CD4-positive, alpha-beta memory T cell (primary cell): ENCODE measurements around the gene SRC. TPM values are rescaled to one million over a fixed set of nuclear protein-coding genes. Genes with fewer than 3 reads are reported as not detected.

ENCODE experiments used
- CTCF ChIA-PET: fragments of 350-600 bp; sonication (Branson Sonifier 250); formaldehyde crosslinking; loops from one replicate; lab custom pipeline; 2021; ENCODE audit warnings: inconsistent platforms; ENCODE audit not compliant: partially characterized antibody; lab: Charles Lee
- POLR2A ChIA-PET: fragments of 350-600 bp; sonication (Branson Sonifier 250); formaldehyde crosslinking; loops from one replicate; lab custom pipeline; 2021; ENCODE audit not compliant: partially characterized antibody; lab: Charles Lee
- DNase-seq, 5 donors: peaks; one replicate each; pipeline versions ENCODE4 v3.0.0 to v3.0.0-alpha.2; 2020 to 2022; ENCODE audit warnings: mixed read lengths in 1 of 5
- H3K27ac ChIP-seq: one replicate; pipeline ENCODE4 v1.7.0; 2013; ENCODE audit warnings: low read depth, low read length
- H3K27me3 ChIP-seq: 2 replicates; pipeline ENCODE4 v1.7.0; 2013; ENCODE audit warnings: mild to moderate bottlenecking, low read length, moderate library complexity; ENCODE audit not compliant: insufficient read depth
- H3K36me3 ChIP-seq: 2 replicates; pipeline ENCODE4 v1.7.0; 2013; ENCODE audit warnings: mild to moderate bottlenecking, low read length, moderate library complexity; ENCODE audit not compliant: insufficient read depth
- H3K4me1 ChIP-seq: 2 replicates; pipeline ENCODE4 v1.7.0; 2013; ENCODE audit warnings: mild to moderate bottlenecking, low read length, moderate library complexity; ENCODE audit not compliant: insufficient read depth
- H3K4me3 ChIP-seq, 2 donors: one replicate each; pipeline ENCODE4 v1.7.0; 2013; ENCODE audit warnings: low read length in 2 of 2, mild to moderate bottlenecking in 1 of 2
- H3K9me3 ChIP-seq, 2 donors: one replicate each; pipeline ENCODE4 v1.7.0; 2013; ENCODE audit warnings: low read length in 2 of 2, control low read depth in 1 of 2; ENCODE audit not compliant: control insufficient read depth in 1 of 2
- H3K27ac Mint-ChIP-seq, 7 donors: one replicate each; pipeline ENCODE4 v1.8.0; 2020 to 2021; ENCODE audit warnings: mixed read lengths in 7 of 7, mild to moderate bottlenecking in 6 of 7, inconsistent platforms in 3 of 7, moderate library complexity in 3 of 7
- H3K27me3 Mint-ChIP-seq, 2 donors: one replicate each; pipeline ENCODE4 v1.8.0; 2020 to 2021; ENCODE audit warnings: mixed read lengths in 2 of 2
- H3K36me3 Mint-ChIP-seq, 2 donors: one replicate each; pipeline ENCODE4 v1.8.0; 2020 to 2021; ENCODE audit warnings: mixed read lengths in 2 of 2, inconsistent platforms in 1 of 2, mild to moderate bottlenecking in 1 of 2
- H3K4me1 Mint-ChIP-seq, 4 donors: one replicate each; pipeline ENCODE4 v1.8.0; 2020 to 2021; ENCODE audit warnings: mixed read lengths in 4 of 4, mild to moderate bottlenecking in 1 of 4
- H3K4me3 Mint-ChIP-seq, 8 donors: one replicate each; pipeline ENCODE4 v1.8.0; 2020 to 2021; ENCODE audit warnings: mixed read lengths in 8 of 8, mild to moderate bottlenecking in 7 of 8, moderate library complexity in 6 of 8, inconsistent platforms in 3 of 8
- H3K9me3 Mint-ChIP-seq, 8 donors: one replicate each; pipeline ENCODE4 v1.8.0; 2020 to 2021; ENCODE audit warnings: mixed read lengths in 8 of 8, mild to moderate bottlenecking in 5 of 8, inconsistent platforms in 3 of 8, moderate library complexity in 1 of 8
- intact Hi-C: fragments of 100-400 bp; cut with micrococcal nuclease; formaldehyde crosslinking; loops from one replicate; pipeline ENCODE4 v1.15.1; 2023
- polyA plus RNA-seq, 2 donors: library from polyadenylated mRNA; unstranded; fragments of 300-500 nt; fragmentation: Illumina TruSeq; gene quantifications; one replicate each; pipeline ENCODE4 v1.2.3, GENCODE V29; 2021
- total RNA-seq, 2 experiments: library from RNA; stranded (reverse); gene quantifications; one replicate each; pipeline ENCODE4 v1.2.3, GENCODE V29; 2021

Gene SRC
- total and polyA plus RNA-seq, 4 experiments from 2014 or later, result 0.32 to 4.5 (median 2.3) TPM

DNA sequence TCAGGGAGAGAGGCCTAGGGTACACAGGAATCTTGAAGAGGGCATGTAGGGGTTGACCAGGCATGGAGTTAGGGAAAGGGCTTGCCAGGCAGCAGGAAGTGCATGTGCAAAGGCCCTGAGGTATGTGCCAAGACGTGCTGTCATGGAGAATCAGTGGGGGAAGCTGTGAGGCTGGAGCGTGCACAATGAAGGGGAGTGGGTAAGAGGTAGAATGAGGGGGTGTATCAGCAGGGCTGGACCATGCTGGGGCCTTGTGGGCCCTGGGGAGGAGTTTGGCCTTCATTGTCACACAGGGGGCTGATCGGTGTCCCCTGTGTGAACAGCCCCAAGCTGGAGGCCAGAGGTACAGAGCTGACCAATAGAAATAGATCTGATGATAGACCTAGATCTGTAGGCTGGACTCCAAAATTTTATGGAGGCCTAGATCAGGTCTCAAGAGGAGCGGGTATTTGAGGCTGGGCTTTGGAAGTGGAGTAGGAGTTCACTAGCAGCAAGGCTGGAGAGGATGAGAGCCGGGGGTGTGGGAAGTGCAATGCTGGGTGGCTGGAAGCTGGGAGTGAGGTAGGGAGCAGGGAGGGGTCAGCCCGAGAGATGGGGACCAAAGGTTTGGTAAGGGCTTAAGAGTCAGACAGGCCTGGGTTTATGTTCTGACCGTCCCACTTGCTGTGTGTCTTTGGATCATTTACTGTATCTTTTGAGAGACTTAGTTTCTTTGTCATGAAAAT, 3.0 kb downstream of the SRC start:
- Histone ChIP-seq H3K27ac (no peak overlapping the region), H3K4me1 (peaks cover 6% of the 10 kb centered on the region), H3K36me3 (no peaks in the 10 kb centered on the region), H3K4me3 (no peak overlapping the region), H3K27me3 (no peaks in the 10 kb centered on the region), H3K9me3 (no peaks in the 10 kb centered on the region)
- Mint-ChIP-seq H3K36me3 (no peaks in the 10 kb centered on the region), H3K4me3 (peak overlapping the region in 2 of 8 donors; percentile 17 to 28), H3K4me1 (peaks cover 2 to 26% (median 9%) of the 10 kb centered on the region in 4 donors), H3K9me3 (no peaks in the 10 kb centered on the region), H3K27me3 (no peaks in the 10 kb centered on the region), H3K27ac (peak overlapping the region in 1 of 7 donors; percentile 40)
- no peak for DNase-seq
- CTCF ChIA-PET, result no interaction called here
- POLR2A ChIA-PET, result no interaction called here
- intact Hi-C loops, result no loop called here

DNA sequence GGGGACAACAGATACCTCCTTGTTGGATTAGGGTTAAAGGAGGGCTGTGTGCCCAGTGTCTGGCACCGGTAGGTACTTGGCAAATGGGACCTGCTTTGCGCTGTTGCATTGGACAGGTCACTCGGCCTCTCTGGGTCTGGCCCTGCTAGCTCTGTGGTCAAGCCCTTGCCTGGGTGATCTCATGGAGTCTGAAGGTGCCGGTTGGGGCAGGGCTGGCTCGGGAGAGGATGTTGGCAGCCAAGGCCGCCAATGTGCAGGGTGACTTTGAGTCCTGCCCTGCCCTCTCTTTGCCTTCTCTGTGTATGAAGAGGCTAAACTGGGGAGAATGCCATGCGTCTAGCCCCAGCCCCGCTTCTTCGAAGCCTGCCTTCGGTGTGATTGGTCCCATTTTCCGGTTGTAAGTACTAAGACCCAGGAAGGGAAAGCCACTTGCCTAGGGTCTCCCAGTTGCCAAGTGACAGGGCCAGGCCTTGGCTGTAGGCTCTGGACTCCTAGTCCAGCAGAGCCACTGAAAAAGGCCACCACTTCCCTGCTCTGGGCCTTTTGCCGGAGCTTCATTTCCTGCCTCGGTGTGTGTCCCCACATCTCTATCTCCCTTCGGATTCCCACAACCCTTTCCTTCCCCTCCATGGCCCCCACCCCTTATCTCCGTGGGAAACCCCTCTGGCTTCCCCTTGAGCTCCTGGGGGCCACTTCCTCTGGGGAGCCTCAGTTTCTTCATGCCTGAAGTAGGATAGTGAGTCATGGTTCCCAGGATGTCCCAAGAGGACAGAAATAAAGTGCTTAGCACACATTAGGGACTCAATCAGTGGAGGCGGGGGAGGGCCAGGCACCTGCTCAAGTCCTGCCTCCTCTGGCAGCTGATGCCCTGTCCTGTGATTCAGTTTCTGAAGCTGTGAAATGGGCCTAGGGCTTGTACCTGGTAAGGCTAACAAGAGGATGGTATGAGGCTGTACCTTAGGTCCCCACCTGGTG, 3.9 kb downstream of the SRC start:
- Mint-ChIP-seq H3K4me1 (peaks cover 2 to 20% (median 8%) of the 10 kb centered on the region in 4 donors), H3K27me3 (no peaks in the 10 kb centered on the region), H3K4me3 (peak overlapping the region in 1 of 8 donors; percentile 12), H3K36me3 (no peaks in the 10 kb centered on the region), H3K9me3 (no peaks in the 10 kb centered on the region), H3K27ac (peak overlapping the region in 1 of 7 donors; percentile 29)
- no peaks in the 10 kb centered on the region for H3K27me3 ChIP-seq
- peaks cover 6% of the 10 kb centered on the region for H3K4me1 ChIP-seq
- no peak overlapping the region for H3K27ac ChIP-seq
- DNase-seq, result no peak
- no peak overlapping the region for H3K4me3 ChIP-seq
- H3K9me3 ChIP-seq, result no peaks in the 10 kb centered on the region
- CTCF ChIA-PET, result no interaction called here
- POLR2A ChIA-PET, result no interaction called here
- no peaks in the 10 kb centered on the region for H3K36me3 ChIP-seq
- intact Hi-C loops, result no loop called here

DNA sequence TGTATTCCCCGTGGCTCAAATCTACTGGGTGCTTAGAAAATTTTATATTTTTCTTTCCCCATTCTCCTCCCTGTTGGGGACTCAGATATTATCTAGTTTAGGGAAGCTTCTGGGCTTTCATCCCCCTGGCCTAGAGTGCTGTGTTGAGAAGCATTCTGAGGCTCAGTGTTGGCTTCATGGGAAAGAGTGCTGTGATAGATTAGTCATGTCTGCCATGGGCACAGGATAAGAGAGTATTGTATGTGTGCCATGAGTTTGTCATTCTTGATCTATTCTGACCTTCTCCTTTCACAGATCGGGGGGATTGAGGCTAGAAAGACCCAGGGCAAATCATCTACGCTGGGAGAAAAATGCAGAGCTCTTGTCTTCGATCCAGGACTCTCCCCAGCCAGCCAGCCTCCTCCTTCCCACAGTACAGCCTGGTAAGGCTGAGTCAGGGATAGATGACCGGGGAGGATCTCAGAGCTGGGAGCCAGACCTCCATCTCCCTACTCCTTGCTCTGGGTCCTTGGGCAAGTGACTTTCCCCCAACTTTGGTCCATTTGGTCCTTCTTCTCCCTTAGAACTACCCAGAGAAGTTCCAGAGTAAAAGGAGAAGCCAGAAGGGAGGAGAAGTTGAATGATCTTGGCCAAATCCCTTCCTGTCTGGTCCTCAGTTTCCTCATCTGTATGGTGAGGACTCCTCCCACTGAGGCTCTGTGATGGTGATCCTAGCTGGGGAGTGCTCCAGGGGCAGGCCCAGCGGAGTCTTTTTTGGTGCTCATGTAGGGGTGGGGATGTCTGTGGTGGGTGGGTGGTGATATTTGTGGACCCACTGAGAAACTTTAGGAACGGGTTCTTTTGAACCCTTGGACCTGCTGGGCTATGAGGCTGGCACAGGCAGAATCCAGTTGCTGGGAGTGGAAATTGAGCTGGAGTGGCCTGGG, 5.0 kb downstream of the SRC start:
- Mint-ChIP-seq H3K9me3 (no peaks in the 10 kb centered on the region), H3K27me3 (no peaks in the 10 kb centered on the region), H3K36me3 (no peaks in the 10 kb centered on the region), H3K4me3 (no peak overlapping the region), H3K27ac (peak overlapping the region in 2 of 7 donors; percentile 5 to 38), H3K4me1 (peaks cover 2 to 12% (median 4%) of the 10 kb centered on the region in 4 donors)
- Histone ChIP-seq H3K36me3 (no peaks in the 10 kb centered on the region), H3K27me3 (no peaks in the 10 kb centered on the region), H3K27ac (no peak overlapping the region), H3K4me1 (no peaks in the 10 kb centered on the region), H3K4me3 (no peak overlapping the region), H3K9me3 (no peaks in the 10 kb centered on the region)
- intact Hi-C loops, result no loop called here
- ChIA-PET POLR2A (no interaction called here), CTCF (interaction anchor here (1.8 kb wide), 1 partner anchor 33 kb away, joined by 3 read pairs; no protein-coding TSS in a partner anchor)
- DNase-seq, result no peak

DNA sequence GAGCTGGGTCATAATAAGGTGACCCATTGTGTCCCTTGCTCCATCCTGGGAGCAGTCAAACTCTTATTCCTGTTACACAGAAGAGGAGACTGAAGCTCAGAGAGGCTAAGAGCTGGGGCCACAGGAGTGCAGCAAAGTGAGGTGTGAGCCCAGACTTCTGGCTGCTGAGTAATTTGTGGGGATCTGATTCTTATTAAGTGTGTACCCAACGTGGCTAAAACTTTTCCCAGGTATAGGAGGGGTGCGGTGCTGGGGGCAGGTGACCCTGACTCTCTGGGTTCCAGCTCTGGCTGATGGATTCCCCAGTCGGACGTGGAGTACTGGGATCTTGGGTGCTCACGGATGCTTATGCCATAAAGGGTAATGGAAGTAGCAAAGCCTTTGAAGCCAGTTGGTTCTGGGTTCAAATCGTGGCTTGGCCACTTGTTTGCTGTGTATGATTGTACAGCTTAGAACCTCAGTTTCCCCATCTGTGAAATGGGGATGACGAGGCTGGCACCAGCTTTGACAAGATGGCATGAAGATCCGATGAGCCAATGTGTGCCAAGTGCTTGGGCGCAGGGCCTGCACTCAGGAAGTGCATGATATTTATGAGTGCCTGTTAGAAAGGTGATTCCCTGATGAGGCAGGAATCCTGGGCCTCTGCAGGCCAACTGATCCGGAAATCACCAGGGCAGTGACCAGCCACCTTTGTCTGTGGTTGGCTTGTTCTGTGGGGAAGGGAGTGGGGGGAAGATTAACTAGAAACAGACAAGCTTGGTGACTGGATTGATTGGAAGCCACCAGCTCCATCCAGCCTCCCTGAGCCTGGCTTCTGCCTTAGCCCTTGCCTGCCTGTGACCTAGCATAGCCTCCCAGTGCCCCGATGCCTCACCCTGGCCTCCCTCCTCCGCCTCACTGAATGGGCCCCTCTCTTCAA, 6.0 kb downstream of the SRC start:
- Histone ChIP-seq H3K4me1 (no peaks in the 10 kb centered on the region), H3K4me3 (no peak overlapping the region), H3K27ac (no peak overlapping the region), H3K9me3 (no peaks in the 10 kb centered on the region), H3K27me3 (no peaks in the 10 kb centered on the region), H3K36me3 (no peaks in the 10 kb centered on the region)
- H3K9me3 Mint-ChIP-seq, result no peaks in the 10 kb centered on the region
- no peaks in the 10 kb centered on the region for H3K27me3 Mint-ChIP-seq
- no peak overlapping the region for H3K27ac Mint-ChIP-seq
- intact Hi-C loops, result no loop called here
- no peaks in the 10 kb centered on the region for H3K36me3 Mint-ChIP-seq
- no peak for DNase-seq
- ChIA-PET CTCF (interaction anchor here (1.8 kb wide), 1 partner anchor 32 kb away, joined by 3 read pairs; no protein-coding TSS in a partner anchor), POLR2A (no interaction called here)
- no peak overlapping the region for H3K4me3 Mint-ChIP-seq
- H3K4me1 Mint-ChIP-seq, result peaks cover 2 to 12% (median 4%) of the 10 kb centered on the region in 4 donors

DNA sequence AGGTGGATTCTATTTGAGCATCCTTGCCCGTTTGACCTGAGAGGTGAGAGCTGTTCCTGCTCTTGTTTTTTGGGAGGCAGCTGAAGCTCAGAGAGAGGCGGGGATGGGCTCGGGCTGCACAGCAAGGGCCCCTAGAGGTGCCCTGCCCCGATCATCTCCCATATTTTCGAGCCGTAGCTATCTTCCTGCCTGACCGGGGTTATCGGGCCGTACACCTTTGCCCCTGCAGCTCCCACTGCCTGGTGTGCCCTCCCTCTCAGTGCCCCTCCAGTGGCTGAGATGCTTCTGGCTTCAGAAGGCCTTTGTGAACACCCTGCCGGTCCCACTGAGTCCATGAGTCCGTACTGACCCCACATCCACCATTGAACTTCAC, 6.7 kb downstream of the SRC start:
- no peaks in the 10 kb centered on the region for H3K27me3 Mint-ChIP-seq
- no peak overlapping the region for H3K4me3 Mint-ChIP-seq
- Histone ChIP-seq H3K27ac (no peak overlapping the region), H3K27me3 (no peaks in the 10 kb centered on the region), H3K4me3 (no peak overlapping the region), H3K9me3 (no peaks in the 10 kb centered on the region), H3K36me3 (no peaks in the 10 kb centered on the region), H3K4me1 (no peaks in the 10 kb centered on the region)
- no peak for DNase-seq
- H3K4me1 Mint-ChIP-seq, result peaks cover 0 to 8% (median 2%) of the 10 kb centered on the region in 4 donors
- H3K36me3 Mint-ChIP-seq, result no peaks in the 10 kb centered on the region
- POLR2A ChIA-PET, result no interaction called here
- no peaks in the 10 kb centered on the region for H3K9me3 Mint-ChIP-seq
- CTCF ChIA-PET, result interaction anchor here (1.8 kb wide), 1 partner anchor 32 kb away, joined by 3 read pairs; no protein-coding TSS in a partner anchor
- peak overlapping the region in 1 of 7 donors; percentile 72 for H3K27ac Mint-ChIP-seq
- intact Hi-C loops, result no loop called here

DNA sequence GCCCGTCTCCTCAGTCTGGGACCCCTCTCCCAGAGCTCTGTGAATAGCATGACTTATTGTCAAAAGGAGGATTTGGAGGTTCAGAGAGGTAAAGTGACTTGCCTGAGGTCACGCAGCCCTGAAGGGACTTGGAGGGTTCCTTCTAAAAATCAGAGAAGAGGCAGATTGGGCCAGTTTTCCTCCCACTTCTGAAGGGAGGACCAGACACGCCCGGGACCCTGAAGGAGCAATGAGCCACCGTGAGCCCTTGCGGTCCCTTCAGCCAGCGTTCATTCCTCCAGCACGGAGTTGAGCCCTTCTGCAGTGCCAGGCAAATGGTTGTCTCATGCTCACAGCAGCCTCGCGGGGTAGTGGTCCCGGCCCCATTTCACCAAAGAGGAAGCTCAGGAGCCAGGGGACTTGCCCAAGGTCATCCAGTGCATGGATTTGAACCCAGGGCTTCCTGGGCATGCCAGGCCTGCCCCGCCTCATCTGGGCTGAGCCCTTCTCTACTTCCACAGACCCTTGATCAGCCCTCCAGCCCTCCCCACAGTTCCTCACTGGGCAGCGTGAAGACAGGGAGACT, 7.4 kb downstream of the SRC start:
- Histone ChIP-seq H3K4me3 (no peak overlapping the region), H3K36me3 (no peaks in the 10 kb centered on the region), H3K4me1 (no peaks in the 10 kb centered on the region), H3K9me3 (no peaks in the 10 kb centered on the region), H3K27ac (no peak overlapping the region), H3K27me3 (no peaks in the 10 kb centered on the region)
- H3K27me3 Mint-ChIP-seq, result no peaks in the 10 kb centered on the region
- no peak overlapping the region for H3K27ac Mint-ChIP-seq
- H3K4me3 Mint-ChIP-seq, result no peak overlapping the region
- no peaks in the 10 kb centered on the region for H3K9me3 Mint-ChIP-seq
- DNase-seq, result no peak
- H3K4me1 Mint-ChIP-seq, result peaks cover 0 to 3% (median under 1%) of the 10 kb centered on the region in 4 donors
- intact Hi-C loops, result no loop called here
- CTCF ChIA-PET, result no interaction called here
- no peaks in the 10 kb centered on the region for H3K36me3 Mint-ChIP-seq
- POLR2A ChIA-PET, result no interaction called here
